CD14-positive monocyte (primary cell): ENCODE measurements around the gene SSBP2. TPM values are rescaled to one million over a fixed set of nuclear protein-coding genes. Genes with fewer than 3 reads are reported as not detected.

Source experiments
- DNase-seq, 3 donors: peaks; one replicate each; pipeline ENCODE4 v3.0.0-alpha.2; 2011 to 2022
- H2AFZ ChIP-seq: 2 replicates; pipeline ENCODE4 v1.6.0; 2012; ENCODE audit warnings: mild to moderate bottlenecking, low read depth, low read length, inconsistent platforms; ENCODE audit not compliant: insufficient read depth, poor library complexity, severe bottlenecking
- H3K27ac ChIP-seq, 2 donors: 1 replicate in 1 of 2; 2 replicates in 1 of 2; pipeline ENCODE4 v1.5.1; 2012 to 2013; ENCODE audit warnings: low read length in 2 of 2, control low read depth in 1 of 2, inconsistent platforms in 1 of 2, low read depth in 1 of 2, mild to moderate bottlenecking in 1 of 2
- H3K27me3 ChIP-seq, 2 donors: one replicate each; pipeline versions ENCODE4 v1.6.0 to v1.6.1; 2011 to 2013; ENCODE audit warnings: low read length in 2 of 2; ENCODE audit not compliant: control insufficient read depth in 2 of 2, insufficient read depth in 2 of 2
- H3K36me3 ChIP-seq, 2 donors: replicated peaks in 1 of 2; 1 replicate in 1 of 2; 2 replicates in 1 of 2; pipeline versions ENCODE4 v1.5.1 to v1.6.1; 2012 to 2013; ENCODE audit warnings: low read length in 2 of 2, control low read depth in 1 of 2, inconsistent platforms in 1 of 2, mild to moderate bottlenecking in 1 of 2; ENCODE audit not compliant: insufficient read depth in 2 of 2, control insufficient read depth in 1 of 2
- H3K4me1 ChIP-seq, 2 donors: 1 replicate in 1 of 2; 2 replicates in 1 of 2; pipeline versions ENCODE4 v1.5.1 to v1.6.1; 2012 to 2013; ENCODE audit warnings: low read length in 2 of 2, control low read depth in 1 of 2, inconsistent platforms in 1 of 2, mild to moderate bottlenecking in 1 of 2, moderate library complexity in 1 of 2; ENCODE audit not compliant: insufficient read depth in 2 of 2, control insufficient read depth in 1 of 2
- H3K4me2 ChIP-seq: replicated peaks from 2 replicates; pipeline ENCODE3; 2012; ENCODE audit warnings: low read length, moderate library complexity, mild to moderate bottlenecking; ENCODE audit not compliant: poor library complexity, severe bottlenecking; ENCODE audit errors: extremely low read depth
- H3K4me3 ChIP-seq, 3 experiments: fragments of 200-600 bp in 1 of 3; sonication (generic) in 1 of 3; replicated peaks in 1 of 3; 1 replicate in 2 of 3; 2 replicates in 1 of 3; pipeline ENCODE4 v1.5.1; 2011 to 2013; ENCODE audit warnings: low read length in 3 of 3, mild to moderate bottlenecking in 3 of 3, control low read depth in 2 of 3, low read depth in 2 of 3, inconsistent platforms in 1 of 3, moderate library complexity in 1 of 3
- H3K79me2 ChIP-seq: 2 replicates; pipeline ENCODE4 v1.6.0; 2012; ENCODE audit warnings: mild to moderate bottlenecking, control low read depth, inconsistent platforms, low read length, moderate library complexity; ENCODE audit not compliant: insufficient read depth
- H3K9ac ChIP-seq: 2 replicates; pipeline ENCODE4 v1.6.0; 2017; ENCODE audit warnings: low read length, mild to moderate bottlenecking; ENCODE audit not compliant: insufficient read depth, poor library complexity, severe bottlenecking
- H3K9me3 ChIP-seq, 2 donors: replicated peaks in 1 of 2; 1 replicate in 1 of 2; 2 replicates in 1 of 2; pipeline versions ENCODE4 v1.5.1 to v1.6.1; 2012 to 2013; ENCODE audit warnings: low read length in 2 of 2, control low read depth in 1 of 2; ENCODE audit not compliant: control insufficient read depth in 1 of 2, insufficient read depth in 1 of 2
- H4K20me1 ChIP-seq: 2 replicates; pipeline ENCODE4 v1.6.0; 2012; ENCODE audit warnings: mild to moderate bottlenecking, low read length, control low read depth, moderate library complexity; ENCODE audit not compliant: insufficient read depth
- H3K27ac Mint-ChIP-seq, 7 donors: one replicate each; pipeline ENCODE4 v1.8.0; 2020; ENCODE audit warnings: mild to moderate bottlenecking in 7 of 7, mixed read lengths in 7 of 7, moderate library complexity in 6 of 7, inconsistent platforms in 2 of 7
- H3K27me3 Mint-ChIP-seq, 3 donors: one replicate each; pipeline ENCODE4 v1.8.0; 2021 to 2022; ENCODE audit warnings: low read depth in 3 of 3, mild to moderate bottlenecking in 3 of 3, mixed read lengths in 3 of 3, moderate library complexity in 3 of 3, inconsistent platforms in 1 of 3
- H3K36me3 Mint-ChIP-seq, 2 donors: one replicate each; pipeline ENCODE4 v1.8.0; 2020; ENCODE audit warnings: mixed read lengths in 2 of 2, inconsistent platforms in 1 of 2, mild to moderate bottlenecking in 1 of 2
- H3K4me1 Mint-ChIP-seq: one replicate; pipeline ENCODE4 v1.8.0; 2020; ENCODE audit warnings: mild to moderate bottlenecking, mixed read lengths
- H3K4me3 Mint-ChIP-seq, 2 donors: one replicate each; pipeline ENCODE4 v1.8.0; 2020; ENCODE audit warnings: mild to moderate bottlenecking in 2 of 2, mixed read lengths in 2 of 2, moderate library complexity in 1 of 2
- H3K9me3 Mint-ChIP-seq, 7 donors: one replicate each; pipeline ENCODE4 v1.8.0; 2020 to 2022; ENCODE audit warnings: mixed read lengths in 7 of 7, mild to moderate bottlenecking in 6 of 7, moderate library complexity in 6 of 7, inconsistent platforms in 2 of 7
- WGBS: methylation state at CpG from one replicate; pipeline ENCODE4 v1.1.5; 2013; ENCODE audit warnings: missing lambda C conversion rate; ENCODE audit not compliant: insufficient coverage; 5-methylcytosine and 5-hydroxymethylcytosine counted together
- intact Hi-C, 2 donors: fragments of 100-400 bp; cut with micrococcal nuclease; formaldehyde crosslinking; loops; one replicate each; pipeline versions ENCODE4 v1.15.0 to v1.15.1; 2023
- polyA plus RNA-seq, 3 donors: library from polyadenylated mRNA; depleted of rRNA in 1 of 3; unstranded in 2 of 3; stranded (reverse) in 1 of 3; fragments of 300-500 nt in 2 of 3; fragments of >200 nt in 1 of 3; fragmentation: Illumina TruSeq in 2 of 3; gene quantifications; 1 replicate in 2 of 3; 2 replicates in 1 of 3; pipeline ENCODE4 v1.2.3, GENCODE V29; 2012 to 2021
- TF ChIP-seq, protein P1 (sequence below): fragments of 200-600 bp; IDR thresholded peaks from one replicate; pipeline ENCODE4 v1.8.0; 2022; ENCODE audit warnings: antibody characterized with exemption, mild to moderate bottlenecking

Gene SSBP2
- polyA plus RNA-seq, 3 donors: 29.1 to 55.2 (median 53.4) TPM

DNA sequence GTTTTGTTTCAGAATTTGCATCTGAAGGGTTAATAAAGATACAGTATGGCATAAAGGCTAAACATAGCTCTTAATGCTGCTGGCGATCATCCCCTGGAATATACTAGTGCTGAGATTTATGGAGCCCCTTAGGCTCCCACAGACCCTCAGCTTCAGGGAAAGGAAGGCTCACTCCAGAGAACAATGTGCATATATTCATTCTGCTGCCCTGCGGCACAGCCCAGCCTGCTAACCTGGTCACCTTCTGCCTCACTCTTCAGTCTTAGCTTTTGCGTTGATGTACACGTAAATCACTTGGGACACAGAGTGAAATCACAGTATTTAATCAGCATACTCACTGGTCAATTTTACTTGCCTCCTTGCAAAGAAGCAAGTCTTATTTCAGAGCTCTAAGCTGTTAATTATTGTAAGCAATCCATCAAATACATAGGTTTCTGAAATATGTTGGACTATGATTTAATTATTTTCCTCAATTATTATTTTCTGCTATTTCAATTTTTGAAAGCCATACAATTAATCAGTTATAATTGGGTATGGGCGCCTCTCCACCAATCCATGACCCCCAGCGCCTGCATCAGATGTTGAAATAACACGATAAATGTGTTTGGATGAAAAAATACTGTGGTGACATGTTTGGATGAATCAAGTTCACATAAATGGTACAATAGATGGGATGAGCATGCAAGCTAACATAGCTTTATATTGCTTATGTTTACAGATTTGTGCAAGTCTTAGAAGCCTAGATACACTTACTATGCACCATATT, 345.6 kb downstream of the SSBP2 start:
- Histone ChIP-seq H2AFZ (no peak overlapping the region), H3K9ac (no peak overlapping the region), H3K4me3 (no peak overlapping the region), H3K27ac (no peak overlapping the region), H3K27me3 (no peaks in the 10 kb centered on the region), H3K4me1 (no peaks in the 10 kb centered on the region), H4K20me1 (no peaks in the 10 kb centered on the region), H3K36me3 (no peaks in the 10 kb centered on the region), H3K79me2 (no peaks in the 10 kb centered on the region), H3K4me2 (no peak overlapping the region), H3K9me3 (no peaks in the 10 kb centered on the region)
- Mint-ChIP-seq H3K4me3 (no peak overlapping the region), H3K36me3 (no peaks in the 10 kb centered on the region), H3K27ac (no peak overlapping the region), H3K27me3 (no peaks in the 10 kb centered on the region), H3K9me3 (peaks cover 0 to 2% (median 0%) of the 10 kb centered on the region in 7 donors), H3K4me1 (peaks cover 6% of the 10 kb centered on the region)
- TF ChIP-seq, protein P1, sequence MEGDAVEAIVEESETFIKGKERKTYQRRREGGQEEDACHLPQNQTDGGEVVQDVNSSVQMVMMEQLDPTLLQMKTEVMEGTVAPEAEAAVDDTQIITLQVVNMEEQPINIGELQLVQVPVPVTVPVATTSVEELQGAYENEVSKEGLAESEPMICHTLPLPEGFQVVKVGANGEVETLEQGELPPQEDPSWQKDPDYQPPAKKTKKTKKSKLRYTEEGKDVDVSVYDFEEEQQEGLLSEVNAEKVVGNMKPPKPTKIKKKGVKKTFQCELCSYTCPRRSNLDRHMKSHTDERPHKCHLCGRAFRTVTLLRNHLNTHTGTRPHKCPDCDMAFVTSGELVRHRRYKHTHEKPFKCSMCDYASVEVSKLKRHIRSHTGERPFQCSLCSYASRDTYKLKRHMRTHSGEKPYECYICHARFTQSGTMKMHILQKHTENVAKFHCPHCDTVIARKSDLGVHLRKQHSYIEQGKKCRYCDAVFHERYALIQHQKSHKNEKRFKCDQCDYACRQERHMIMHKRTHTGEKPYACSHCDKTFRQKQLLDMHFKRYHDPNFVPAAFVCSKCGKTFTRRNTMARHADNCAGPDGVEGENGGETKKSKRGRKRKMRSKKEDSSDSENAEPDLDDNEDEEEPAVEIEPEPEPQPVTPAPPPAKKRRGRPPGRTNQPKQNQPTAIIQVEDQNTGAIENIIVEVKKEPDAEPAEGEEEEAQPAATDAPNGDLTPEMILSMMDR: no peak
- 92% methylated on average over 4 of the region's 7 CpGs for WGBS
- intact Hi-C loops: no loop called here
- DNase-seq: no peak

DNA sequence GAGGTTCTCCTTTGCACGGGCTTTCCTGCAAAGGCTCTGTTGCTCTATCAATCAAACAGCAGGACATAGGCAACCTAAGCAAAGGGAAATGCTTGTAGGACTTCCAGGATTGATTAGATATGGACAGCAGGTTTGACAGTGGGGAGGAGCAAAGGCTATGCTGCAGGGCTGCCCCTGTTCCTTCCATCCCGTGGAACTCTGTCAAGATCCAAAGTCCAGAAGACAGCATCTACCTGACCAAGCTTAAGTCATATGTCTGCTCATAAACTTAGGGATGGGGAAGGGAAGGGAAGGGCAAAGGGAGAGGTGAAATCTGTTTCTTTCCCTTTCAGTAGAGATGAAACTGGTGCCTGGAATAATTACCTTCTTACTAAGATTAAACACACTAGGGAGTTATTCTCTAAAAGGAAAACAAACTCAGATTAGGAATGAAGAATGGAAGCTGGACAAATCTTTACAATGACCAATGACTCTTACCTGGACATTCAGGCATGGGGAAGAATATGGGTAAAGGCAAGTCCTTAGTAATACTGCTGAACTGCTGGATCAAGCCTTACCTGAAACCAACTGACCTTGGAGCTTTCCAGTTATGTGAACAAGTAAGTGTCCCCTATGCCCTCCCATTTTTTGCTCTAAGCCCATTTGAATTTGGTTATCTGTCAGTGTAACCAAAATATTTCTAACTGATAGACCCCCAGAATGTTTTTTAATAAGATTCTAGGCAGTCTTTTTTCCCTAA, 348.5 kb downstream of the SSBP2 start:
- TF ChIP-seq, protein P1: no peak
- no peaks in the 10 kb centered on the region for H3K79me2 ChIP-seq
- no peak overlapping the region for H3K4me2 ChIP-seq
- no peak overlapping the region for H3K27ac ChIP-seq
- no peak overlapping the region for H3K9ac ChIP-seq
- peaks cover 0 to 4% of the 10 kb centered on the region in 2 donors for H3K27me3 ChIP-seq
- Mint-ChIP-seq H3K9me3 (peaks cover 0 to 2% (median 0%) of the 10 kb centered on the region in 7 donors), H3K36me3 (no peaks in the 10 kb centered on the region), H3K4me1 (peaks cover 8% of the 10 kb centered on the region), H3K27ac (no peak overlapping the region), H3K27me3 (peaks cover 0 to 7% (median 0%) of the 10 kb centered on the region in 3 donors), H3K4me3 (no peak overlapping the region)
- no peaks in the 10 kb centered on the region for H3K4me1 ChIP-seq
- H3K9me3 ChIP-seq: no peaks in the 10 kb centered on the region
- H4K20me1 ChIP-seq: no peaks in the 10 kb centered on the region
- H3K36me3 ChIP-seq: no peaks in the 10 kb centered on the region
- intact Hi-C loops: no loop called here
- no peak overlapping the region for H3K4me3 ChIP-seq
- no peak for DNase-seq
- H2AFZ ChIP-seq: no peak overlapping the region
- WGBS: no CpG with 5 or more reads among the region's 2 CpGs
